Measurements from ENCODE around the gene FGFR2. TPM values are rescaled to one million over a fixed set of nuclear protein-coding genes. Genes with fewer than 3 reads are reported as not detected.
A peak's percentile ranks its signal among the peaks of the same experiment; 100 is the strongest.

Gene FGFR2
- total and polyA plus RNA-seq, 3 experiments from 2014 or later = 0.11 to 1.3 (median 0.13) TPM

GRCh38 chr10:121444520-121445165 lies 153.6 kb downstream of the FGFR2 start:
- no peak overlapping the region for H3K27ac Mint-ChIP-seq
- no peaks in the 10 kb centered on the region for H3K4me1 Mint-ChIP-seq
- Histone ChIP-seq H3K36me3 (ENCODE audit: insufficient read depth, low read length) (no peaks in the 10 kb centered on the region), H3K27me3 (ENCODE audit: insufficient read depth, low read length, poor library complexity, severe bottlenecking) (no peaks in the 10 kb centered on the region), H3K9me3 (ENCODE audit: low read length) (no peaks in the 10 kb centered on the region), H3K4me1 (ENCODE audit: insufficient read depth, low read length) (no peaks in the 10 kb centered on the region), H3K4me3 (ENCODE audit: low read length) (no peak overlapping the region), H3K27ac (ENCODE audit: low read depth, low read length) (no peak overlapping the region)
- ChIA-PET CTCF (no interaction called here), POLR2A (no interaction called here)
- no peak for DNase-seq
- no peaks in the 10 kb centered on the region for H3K36me3 Mint-ChIP-seq
- no peaks in the 10 kb centered on the region for H3K9me3 Mint-ChIP-seq
- no peak overlapping the region for H3K4me3 Mint-ChIP-seq
- peaks cover 0 to 2% of the 10 kb centered on the region in 2 donors for H3K27me3 Mint-ChIP-seq

GRCh38 chr10:121442086-121442935 lies 155.9 kb downstream of the FGFR2 start:
- Histone ChIP-seq H3K36me3 (ENCODE audit: insufficient read depth, low read length) (no peaks in the 10 kb centered on the region), H3K27me3 (ENCODE audit: insufficient read depth, low read length, poor library complexity, severe bottlenecking) (no peaks in the 10 kb centered on the region), H3K9me3 (ENCODE audit: low read length) (no peaks in the 10 kb centered on the region), H3K27ac (ENCODE audit: low read depth, low read length) (no peak overlapping the region), H3K4me3 (ENCODE audit: low read length) (no peak overlapping the region), H3K4me1 (ENCODE audit: insufficient read depth, low read length) (no peaks in the 10 kb centered on the region)
- H3K27ac Mint-ChIP-seq = no peak overlapping the region
- ChIA-PET CTCF (no interaction called here), POLR2A (no interaction called here)
- no peaks in the 10 kb centered on the region for H3K9me3 Mint-ChIP-seq
- no peaks in the 10 kb centered on the region for H3K4me1 Mint-ChIP-seq
- H3K36me3 Mint-ChIP-seq = no peaks in the 10 kb centered on the region
- H3K4me3 Mint-ChIP-seq = no peak overlapping the region
- no peak for DNase-seq
- H3K27me3 Mint-ChIP-seq = no peaks in the 10 kb centered on the region

- no peak overlapping the region for H3K27ac ChIP-seq (ENCODE audit: low read depth, low read length)
- H3K4me3 Mint-ChIP-seq = no peak overlapping the region
- H3K4me1 ChIP-seq (ENCODE audit: insufficient read depth, low read length) = no peaks in the 10 kb centered on the region
- H3K27ac Mint-ChIP-seq = no peak overlapping the region
- no peaks in the 10 kb centered on the region for H3K36me3 ChIP-seq (ENCODE audit: insufficient read depth, low read length)
- CTCF ChIA-PET = no interaction called here
- no peaks in the 10 kb centered on the region for H3K27me3 Mint-ChIP-seq
- POLR2A ChIA-PET = no interaction called here
- H3K4me1 Mint-ChIP-seq = no peaks in the 10 kb centered on the region
- no peaks in the 10 kb centered on the region for H3K36me3 Mint-ChIP-seq
- H3K9me3 Mint-ChIP-seq = no peaks in the 10 kb centered on the region
- no peaks in the 10 kb centered on the region for H3K27me3 ChIP-seq (ENCODE audit: insufficient read depth, low read length, poor library complexity, severe bottlenecking)
- H3K4me3 ChIP-seq (ENCODE audit: low read length) = no peak overlapping the region
- no peaks in the 10 kb centered on the region for H3K9me3 ChIP-seq (ENCODE audit: low read length)
- no peak for DNase-seq
These were observed 157.8 kb downstream of the FGFR2 start for GRCh38 chr10:121440461-121440860.

- Histone ChIP-seq H3K9me3 (ENCODE audit: low read length) (no peaks in the 10 kb centered on the region), H3K27ac (ENCODE audit: low read depth, low read length) (no peak overlapping the region), H3K4me1 (ENCODE audit: insufficient read depth, low read length) (no peaks in the 10 kb centered on the region), H3K27me3 (ENCODE audit: insufficient read depth, low read length, poor library complexity, severe bottlenecking) (no peaks in the 10 kb centered on the region), H3K36me3 (ENCODE audit: insufficient read depth, low read length) (no peaks in the 10 kb centered on the region), H3K4me3 (ENCODE audit: low read length) (no peak overlapping the region)
- H3K27me3 Mint-ChIP-seq = peaks cover 0 to 3% of the 10 kb centered on the region in 2 donors
- no peaks in the 10 kb centered on the region for H3K4me1 Mint-ChIP-seq
- H3K27ac Mint-ChIP-seq = no peak overlapping the region
- H3K4me3 Mint-ChIP-seq = no peak overlapping the region
- DNase-seq = no peak
- POLR2A ChIA-PET = no interaction called here
- H3K9me3 Mint-ChIP-seq = no peaks in the 10 kb centered on the region
- H3K36me3 Mint-ChIP-seq = no peaks in the 10 kb centered on the region
- CTCF ChIA-PET = no interaction called here
These were observed 159.9 kb downstream of the FGFR2 start for GRCh38 chr10:121438333-121438732.

- H3K36me3 ChIP-seq (ENCODE audit: insufficient read depth, low read length) = no peaks in the 10 kb centered on the region
- peak overlapping the region in 1 of 8 donors; percentile 31 for H3K27ac Mint-ChIP-seq
- H3K4me1 Mint-ChIP-seq = no peaks in the 10 kb centered on the region
- ChIA-PET CTCF (no interaction called here), POLR2A (no interaction called here)
- no peak overlapping the region for H3K4me3 ChIP-seq (ENCODE audit: low read length)
- DNase-seq = no peak
- no peaks in the 10 kb centered on the region for H3K27me3 ChIP-seq (ENCODE audit: insufficient read depth, low read length, poor library complexity, severe bottlenecking)
- H3K27me3 Mint-ChIP-seq = peaks cover 0 to 3% of the 10 kb centered on the region in 2 donors
- no peaks in the 10 kb centered on the region for H3K4me1 ChIP-seq (ENCODE audit: insufficient read depth, low read length)
- H3K4me3 Mint-ChIP-seq = no peak overlapping the region
- H3K9me3 ChIP-seq (ENCODE audit: low read length) = no peaks in the 10 kb centered on the region
- no peaks in the 10 kb centered on the region for H3K36me3 Mint-ChIP-seq
- H3K27ac ChIP-seq (ENCODE audit: low read depth, low read length) = no peak overlapping the region
- no peaks in the 10 kb centered on the region for H3K9me3 Mint-ChIP-seq
These were observed 160.6 kb downstream of the FGFR2 start for GRCh38 chr10:121437596-121437995.

- Mint-ChIP-seq H3K4me3 (no peak overlapping the region), H3K36me3 (no peaks in the 10 kb centered on the region), H3K27me3 (peaks cover 0 to 3% of the 10 kb centered on the region in 2 donors), H3K27ac (no peak overlapping the region), H3K9me3 (no peaks in the 10 kb centered on the region), H3K4me1 (no peaks in the 10 kb centered on the region)
- H3K9me3 ChIP-seq (ENCODE audit: low read length) = no peaks in the 10 kb centered on the region
- POLR2A ChIA-PET = no interaction called here
- no peaks in the 10 kb centered on the region for H3K4me1 ChIP-seq (ENCODE audit: insufficient read depth, low read length)
- no peak for DNase-seq
- no peak overlapping the region for H3K4me3 ChIP-seq (ENCODE audit: low read length)
- no peaks in the 10 kb centered on the region for H3K36me3 ChIP-seq (ENCODE audit: insufficient read depth, low read length)
- no peak overlapping the region for H3K27ac ChIP-seq (ENCODE audit: low read depth, low read length)
- CTCF ChIA-PET = no interaction called here
- H3K27me3 ChIP-seq (ENCODE audit: insufficient read depth, low read length, poor library complexity, severe bottlenecking) = no peaks in the 10 kb centered on the region
These were observed 161.5 kb downstream of the FGFR2 start for GRCh38 chr10:121436630-121437341.

GRCh38 chr10:121436281-121436629 lies 162.0 kb downstream of the FGFR2 start:
- no peaks in the 10 kb centered on the region for H3K4me1 Mint-ChIP-seq
- no peak overlapping the region for H3K27ac Mint-ChIP-seq
- Histone ChIP-seq H3K9me3 (ENCODE audit: low read length) (no peaks in the 10 kb centered on the region), H3K27me3 (ENCODE audit: insufficient read depth, low read length, poor library complexity, severe bottlenecking) (no peaks in the 10 kb centered on the region), H3K4me3 (ENCODE audit: low read length) (no peak overlapping the region), H3K27ac (ENCODE audit: low read depth, low read length) (no peak overlapping the region), H3K36me3 (ENCODE audit: insufficient read depth, low read length) (no peaks in the 10 kb centered on the region), H3K4me1 (ENCODE audit: insufficient read depth, low read length) (no peaks in the 10 kb centered on the region)
- no peak overlapping the region for H3K4me3 Mint-ChIP-seq
- H3K36me3 Mint-ChIP-seq = no peaks in the 10 kb centered on the region
- POLR2A ChIA-PET = no interaction called here
- no peak for DNase-seq
- H3K9me3 Mint-ChIP-seq = no peaks in the 10 kb centered on the region
- H3K27me3 Mint-ChIP-seq = peaks cover under 1 to 3% of the 10 kb centered on the region in 2 donors
- CTCF ChIA-PET = no interaction called here

Measured in CD8-positive, alpha-beta memory T cell (primary cell).